Neural crest cell (in vitro differentiated cells): ENCODE data around the gene SGMS2. TPM values are rescaled to one million over a fixed set of nuclear protein-coding genes. Genes with fewer than 3 reads are reported as not detected.
"Not testable (repeated sequence)": the region's sequence is repeated elsewhere in the genome, so short reads cannot be mapped to it uniquely, and the experiment has no call there.

ENCODE experiments used
- DNase-seq: peaks from one replicate; pipeline ENCODE4 v3.0.0; 2021; ENCODE audit warnings: low read depth, mixed read lengths, low spot score
- H3K27ac Mint-ChIP-seq: one replicate; pipeline ENCODE4 v1.8.0; 2021; ENCODE audit warnings: mild to moderate bottlenecking, mixed read lengths; ENCODE audit not compliant: unreplicated experiment
- H3K27me3 Mint-ChIP-seq: 2 replicates; pipeline ENCODE4 v1.8.0; 2021; ENCODE audit warnings: low read depth, mild to moderate bottlenecking, mixed read lengths
- H3K36me3 Mint-ChIP-seq: 2 replicates; pipeline ENCODE4 v1.8.0; 2021; ENCODE audit warnings: low read depth, mild to moderate bottlenecking, mixed read lengths
- H3K4me1 Mint-ChIP-seq: 2 replicates; pipeline ENCODE4 v1.8.0; 2021; ENCODE audit warnings: mixed read lengths
- H3K4me3 Mint-ChIP-seq: one replicate; pipeline ENCODE4 v1.8.0; 2021; ENCODE audit warnings: mild to moderate bottlenecking, mixed read lengths
- H3K9me3 Mint-ChIP-seq: 2 replicates; pipeline ENCODE4 v1.8.0; 2021; ENCODE audit warnings: mixed read lengths
- CTCF ChIP-seq: fragments of 200-600 bp; sonication (generic); conservative IDR thresholded peaks from 2 replicates; pipeline ENCODE4 v1.5.0; 2021; ENCODE audit warnings: antibody characterized with exemption, mild to moderate bottlenecking
- total RNA-seq: library from RNA; stranded (reverse); gene quantifications from 2 replicates; pipeline ENCODE4 v1.2.1, GENCODE V29; 2021

Gene SGMS2
- total RNA-seq, 1 donor from 2014 or later: 1.4 TPM

GRCh38 chr4:107915220-107915619 lies 90.5 kb downstream of the SGMS2 start:
- peaks cover 2% of the 10 kb centered on the region for H3K36me3 Mint-ChIP-seq
- H3K27me3 Mint-ChIP-seq: no peaks in the 10 kb centered on the region
- no peaks in the 10 kb centered on the region for H3K9me3 Mint-ChIP-seq
- no peak overlapping the region for H3K27ac Mint-ChIP-seq
- no peak overlapping the region for H3K4me3 Mint-ChIP-seq
- no peaks in the 10 kb centered on the region for H3K4me1 Mint-ChIP-seq
- TF ChIP-seq CTCF: no peak
- DNase-seq: no peak

- no peak for TF ChIP-seq CTCF
- H3K36me3 Mint-ChIP-seq: peaks cover 2% of the 10 kb centered on the region
- H3K4me1 Mint-ChIP-seq: no peaks in the 10 kb centered on the region
- H3K4me3 Mint-ChIP-seq: no peak overlapping the region
- DNase-seq: no peak
- no peak overlapping the region for H3K27ac Mint-ChIP-seq
- no peaks in the 10 kb centered on the region for H3K27me3 Mint-ChIP-seq
- no peaks in the 10 kb centered on the region for H3K9me3 Mint-ChIP-seq
These were observed 91.9 kb downstream of the SGMS2 start for GRCh38 chr4:107916623-107917022.

- H3K36me3 Mint-ChIP-seq: peaks cover 2% of the 10 kb centered on the region
- H3K4me1 Mint-ChIP-seq: no peaks in the 10 kb centered on the region
- DNase-seq: no peak
- H3K9me3 Mint-ChIP-seq: no peaks in the 10 kb centered on the region
- H3K4me3 Mint-ChIP-seq: no peak overlapping the region
- no peaks in the 10 kb centered on the region for H3K27me3 Mint-ChIP-seq
- no peak for TF ChIP-seq CTCF
- H3K27ac Mint-ChIP-seq: no peak overlapping the region
These were observed 92.8 kb downstream of the SGMS2 start for GRCh38 chr4:107917500-107917899.

GRCh38 chr4:107922486-107923473 lies 98.0 kb downstream of the SGMS2 start:
- Mint-ChIP-seq H3K27me3 (no peaks in the 10 kb centered on the region), H3K4me3 (no peak overlapping the region), H3K9me3 (no peaks in the 10 kb centered on the region), H3K36me3 (peaks cover 2% of the 10 kb centered on the region), H3K27ac (no peak overlapping the region), H3K4me1 (no peaks in the 10 kb centered on the region)
- TF ChIP-seq CTCF: no peak
- no peak for DNase-seq

GRCh38 chr4:107925713-107926112 lies 101.0 kb downstream of the SGMS2 start:
- H3K27me3 Mint-ChIP-seq, H3K4me3 Mint-ChIP-seq, H3K4me1 Mint-ChIP-seq, H3K27ac Mint-ChIP-seq, H3K36me3 Mint-ChIP-seq, H3K9me3 Mint-ChIP-seq, DNase-seq: not testable (repeated sequence)

GRCh38 chr4:107926875-107927274 lies 102.1 kb downstream of the SGMS2 start:
- DNase-seq, H3K36me3 Mint-ChIP-seq, H3K27me3 Mint-ChIP-seq, H3K4me1 Mint-ChIP-seq, H3K9me3 Mint-ChIP-seq, H3K27ac Mint-ChIP-seq, H3K4me3 Mint-ChIP-seq: not testable (repeated sequence)
